ENCODE data around the gene FOXP4. TPM values are rescaled to one million over a fixed set of nuclear protein-coding genes. Genes with fewer than 3 reads are reported as not detected.
A peak's percentile ranks its signal among the peaks of the same experiment; 100 is the strongest.

Gene FOXP4
- total and polyA plus RNA-seq, 8 donors, result 7.9 to 70.4 (median 30.7) TPM

GRCh38 chr6:41504466-41505121 is 41.6 kb upstream of the FOXP4 start:
- H3K27me3 ChIP-seq, result peaks cover 0 to 45% (median 5%) of the 10 kb centered on the region in 3 donors
- intact Hi-C loops (cut with DNase I; ENCODE audit: low total_unique reads), result no loop called here
- no peaks in the 10 kb centered on the region for H3K36me3 ChIP-seq
- peak in 1 of 2 donors; percentile 49 for DNase-seq
- no peaks in the 10 kb centered on the region for H3K9me3 ChIP-seq
- peak overlapping the region; percentile 39 to 54 (median 44) for H3K4me3 ChIP-seq
- peak overlapping the region; percentile 73 to 85 (median 77) for H3K27ac ChIP-seq
- peaks cover 36 to 45% (median 39%) of the 10 kb centered on the region in 4 donors for H3K4me1 ChIP-seq
- 3 to 7% (median 4%) methylated on average over 28 to 31 of the region's 31 CpGs for WGBS, 5 donors
- TF ChIP-seq, protein P1, sequence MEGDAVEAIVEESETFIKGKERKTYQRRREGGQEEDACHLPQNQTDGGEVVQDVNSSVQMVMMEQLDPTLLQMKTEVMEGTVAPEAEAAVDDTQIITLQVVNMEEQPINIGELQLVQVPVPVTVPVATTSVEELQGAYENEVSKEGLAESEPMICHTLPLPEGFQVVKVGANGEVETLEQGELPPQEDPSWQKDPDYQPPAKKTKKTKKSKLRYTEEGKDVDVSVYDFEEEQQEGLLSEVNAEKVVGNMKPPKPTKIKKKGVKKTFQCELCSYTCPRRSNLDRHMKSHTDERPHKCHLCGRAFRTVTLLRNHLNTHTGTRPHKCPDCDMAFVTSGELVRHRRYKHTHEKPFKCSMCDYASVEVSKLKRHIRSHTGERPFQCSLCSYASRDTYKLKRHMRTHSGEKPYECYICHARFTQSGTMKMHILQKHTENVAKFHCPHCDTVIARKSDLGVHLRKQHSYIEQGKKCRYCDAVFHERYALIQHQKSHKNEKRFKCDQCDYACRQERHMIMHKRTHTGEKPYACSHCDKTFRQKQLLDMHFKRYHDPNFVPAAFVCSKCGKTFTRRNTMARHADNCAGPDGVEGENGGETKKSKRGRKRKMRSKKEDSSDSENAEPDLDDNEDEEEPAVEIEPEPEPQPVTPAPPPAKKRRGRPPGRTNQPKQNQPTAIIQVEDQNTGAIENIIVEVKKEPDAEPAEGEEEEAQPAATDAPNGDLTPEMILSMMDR (IDR thresholded peaks at IDR 0.05), result no peak
- TF ChIP-seq EP300 (IDR thresholded peaks at IDR 0.05) (no peak), POLR2A (IDR thresholded peaks at IDR 0.05) (no peak), POLR2AphosphoS5 (IDR thresholded peaks at IDR 0.05) (no peak)

GRCh38 chr6:41505122-41506049 is 40.8 kb upstream of the FOXP4 start:
- H3K36me3 ChIP-seq, result no peaks in the 10 kb centered on the region
- WGBS, 5 donors, result 3 to 5% (median 4%) methylated on average over 36 to 57 of the region's 57 CpGs
- peaks cover 36 to 44% (median 40%) of the 10 kb centered on the region in 4 donors for H3K4me1 ChIP-seq
- no peak for TF ChIP-seq POLR2A (IDR thresholded peaks at IDR 0.05)
- TF ChIP-seq POLR2AphosphoS5 (IDR thresholded peaks at IDR 0.05), result peak; percentile 39 to 61 (median 61)
- H3K9me3 ChIP-seq, result no peaks in the 10 kb centered on the region
- intact Hi-C loops (cut with DNase I; ENCODE audit: low total_unique reads), result no loop called here
- peak; percentile 75 to 94 for DNase-seq
- peak overlapping the region; percentile 39 to 54 (median 44) for H3K4me3 ChIP-seq
- H3K27me3 ChIP-seq, result peaks cover 0 to 48% (median 5%) of the 10 kb centered on the region in 3 donors
- peak overlapping the region; percentile 68 to 85 (median 77) for H3K27ac ChIP-seq

DNA sequence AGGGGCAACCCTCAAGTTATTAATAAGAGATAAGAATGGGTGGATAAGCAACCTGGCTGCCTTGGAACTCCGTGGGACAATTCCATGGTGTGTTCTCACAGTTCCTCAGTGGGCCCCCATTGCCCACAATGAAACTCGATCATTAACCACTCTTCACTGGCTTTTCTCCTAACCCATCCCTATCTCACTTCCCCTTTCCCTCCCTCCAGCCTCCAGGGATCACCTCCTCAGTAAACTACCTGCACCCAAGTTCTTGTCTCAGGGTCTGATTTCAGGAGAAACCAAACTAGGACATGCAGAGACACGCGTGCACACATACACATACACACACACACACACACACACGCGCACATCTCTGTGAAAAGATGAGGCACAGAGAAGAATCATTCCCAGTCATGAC is 37.7 kb upstream of the FOXP4 start:
- Histone ChIP-seq H3K9me3 (no peaks in the 10 kb centered on the region), H3K4me3 (no peak overlapping the region), H3K27ac (no peak overlapping the region), H3K36me3 (no peaks in the 10 kb centered on the region), H3K27me3 (peaks cover 0 to 36% (median 5%) of the 10 kb centered on the region in 3 donors), H3K4me1 (peaks cover 23 to 34% (median 27%) of the 10 kb centered on the region in 4 donors)
- no peak for DNase-seq
- TF ChIP-seq, protein P1 (IDR thresholded peaks at IDR 0.05), result no peak
- no peak for TF ChIP-seq POLR2AphosphoS5 (IDR thresholded peaks at IDR 0.05)
- TF ChIP-seq POLR2A (IDR thresholded peaks at IDR 0.05), result no peak
- no peak for TF ChIP-seq EP300 (IDR thresholded peaks at IDR 0.05)
- WGBS, 5 donors, result 76 to 92% (median 83%) methylated on average over 5 to 6 of the region's 6 CpGs
- intact Hi-C loops (cut with DNase I; ENCODE audit: low total_unique reads), result no loop called here

- H3K27ac ChIP-seq, result no peak overlapping the region
- H3K4me1 ChIP-seq, result peaks cover 14 to 24% (median 17%) of the 10 kb centered on the region in 4 donors
- 38 to 59% (median 49%) methylated on average over 5 of the region's 5 CpGs for WGBS, 5 donors
- intact Hi-C loops (cut with DNase I; ENCODE audit: low total_unique reads), result no loop called here
- DNase-seq, result no peak
- no peak for TF ChIP-seq POLR2AphosphoS5 (IDR thresholded peaks at IDR 0.05)
- TF ChIP-seq, protein P1 (IDR thresholded peaks at IDR 0.05), result no peak
- no peak for TF ChIP-seq POLR2A (IDR thresholded peaks at IDR 0.05)
- TF ChIP-seq EP300 (IDR thresholded peaks at IDR 0.05), result no peak
- no peaks in the 10 kb centered on the region for H3K9me3 ChIP-seq
- no peak overlapping the region for H3K4me3 ChIP-seq
- H3K27me3 ChIP-seq, result peaks cover 0 to 27% (median 5%) of the 10 kb centered on the region in 3 donors
- no peaks in the 10 kb centered on the region for H3K36me3 ChIP-seq
Observed at GRCh38 chr6:41509580-41509979, 36.6 kb upstream of the FOXP4 start.
